ENCODE measurements around the gene ACTR5.

DNA sequence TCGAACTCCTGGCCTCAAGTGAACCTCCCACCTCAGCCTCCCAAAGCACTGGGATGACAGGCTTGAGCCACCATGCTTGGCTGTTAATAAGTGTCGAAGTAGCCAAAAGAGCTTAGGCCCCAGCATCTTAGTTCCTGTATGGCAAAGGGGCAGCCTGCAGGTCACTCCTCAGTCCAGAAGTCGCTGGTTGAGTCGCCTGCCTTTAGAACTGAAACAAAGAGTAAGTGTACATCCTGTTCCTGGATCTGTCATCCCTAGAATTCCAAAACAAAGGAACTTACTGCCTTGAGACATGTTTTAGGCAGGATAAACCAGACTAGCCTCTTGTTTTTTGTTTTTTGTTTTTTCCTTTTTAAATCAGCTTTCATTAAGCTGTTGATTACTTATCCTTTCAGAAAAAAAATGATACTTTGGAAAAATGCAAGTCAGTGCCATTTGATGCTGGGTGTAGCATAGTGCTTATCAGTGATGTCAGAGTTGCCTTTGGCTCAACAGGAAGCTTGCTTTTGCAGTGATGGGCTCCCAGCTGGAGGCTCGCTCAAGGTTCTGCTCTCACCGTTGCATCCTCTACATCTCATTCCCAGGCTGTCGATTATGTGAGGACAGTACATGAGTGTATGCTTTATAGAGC lies 9.0 kb downstream of the ACTR5 start:
- no peak for TF ChIP-seq CTCF (IDR thresholded peaks at IDR 0.05)
- no peak for TF ChIP-seq RAD21 (IDR thresholded peaks at IDR 0.05; ENCODE audit: low read length)
- TF ChIP-seq NFIC (IDR thresholded peaks at IDR 0.05; ENCODE audit: borderline replicate concordance) = no peak
- no peak for TF ChIP-seq TAF1 (IDR thresholded peaks at IDR 0.05; ENCODE audit: borderline replicate concordance, low read depth, low read length)
- TF ChIP-seq YY1 (IDR thresholded peaks at IDR 0.05; ENCODE audit: low read depth) = no peak
- TF ChIP-seq REST (IDR thresholded peaks at IDR 0.05; ENCODE audit: low read depth, low read length) = no peak
- no peak for TF ChIP-seq MXI1 (IDR thresholded peaks at IDR 0.05; ENCODE audit: low read depth, low read length)
- no peak for TF ChIP-seq SMC3 (IDR thresholded peaks at IDR 0.05; ENCODE audit: low read depth, low read length)

All from SK-N-SH (cell line).